Keratinocyte (primary cell): ENCODE data around the gene CCND2. TPM values are rescaled to one million over a fixed set of nuclear protein-coding genes. Genes with fewer than 3 reads are reported as not detected.

Experiments used
- DNase-seq: peaks from one replicate; pipeline ENCODE4 v3.0.0-alpha.2; 2011; ENCODE audit warnings: low read depth, missing footprints, low spot score
- FAIRE-seq: peaks from 2 replicates; lab custom pipeline; 2011; peaks lifted over from hg19 to GRCh38; lab: Jason Lieb, UNC
- H2AFZ ChIP-seq: 2 replicates; pipeline ENCODE4 v1.6.0; 2012; ENCODE audit warnings: low read length, control low read depth, inconsistent platforms; ENCODE audit not compliant: control insufficient read depth
- H3K27ac ChIP-seq: 2 replicates; pipeline ENCODE4 v1.5.1; 2011; ENCODE audit warnings: low read length; ENCODE audit not compliant: control insufficient read depth, insufficient read depth
- H3K27me3 ChIP-seq: 3 replicates; pipeline ENCODE4 v1.6.0; 2011; ENCODE audit warnings: low read length; ENCODE audit not compliant: control insufficient read depth, insufficient read depth; ENCODE audit errors: extremely low read depth
- H3K36me3 ChIP-seq, 2 experiments: 2 replicates in 1 of 2; 3 replicates in 1 of 2; pipeline ENCODE4 v1.5.1; 2011; ENCODE audit warnings: low read length in 2 of 2, mild to moderate bottlenecking in 1 of 2; ENCODE audit not compliant: control insufficient read depth in 2 of 2, insufficient read depth in 2 of 2; ENCODE audit errors: extremely low read depth in 1 of 2
- H3K4me1 ChIP-seq: 3 replicates; pipeline ENCODE4 v1.5.1; 2011; ENCODE audit warnings: low read length; ENCODE audit not compliant: control insufficient read depth, insufficient read depth; ENCODE audit errors: extremely low read depth
- H3K4me2 ChIP-seq: 3 replicates; pipeline ENCODE4 v1.6.0; 2011; ENCODE audit warnings: low read depth, low read length; ENCODE audit not compliant: control insufficient read depth, insufficient read depth; ENCODE audit errors: extremely low read depth
- H3K4me3 ChIP-seq, 3 experiments: fragments of 200-600 bp in 1 of 3; sonication (generic) in 1 of 3; 2 replicates in 2 of 3; 3 replicates in 1 of 3; pipeline ENCODE4 v1.5.1; 2011 to 2016; ENCODE audit warnings: low read length in 3 of 3, mild to moderate bottlenecking in 3 of 3, control low read depth in 2 of 3, inconsistent platforms in 1 of 3, low read depth in 1 of 3, mixed read lengths in 1 of 3, mixed run types in 1 of 3, moderate library complexity in 1 of 3; ENCODE audit not compliant: control insufficient read depth in 2 of 3, insufficient read depth in 2 of 3; ENCODE audit errors: extremely low read depth in 1 of 3
- H3K79me2 ChIP-seq: 2 replicates; pipeline ENCODE4 v1.6.0; 2012; ENCODE audit warnings: low read length; ENCODE audit not compliant: control insufficient read depth, insufficient read depth
- H3K9ac ChIP-seq: 3 replicates; pipeline ENCODE4 v1.6.0; 2011; ENCODE audit warnings: low read length; ENCODE audit not compliant: control insufficient read depth, insufficient read depth; ENCODE audit errors: extremely low read depth
- H3K9me1 ChIP-seq: 3 replicates; pipeline ENCODE4 v1.6.0; 2011; ENCODE audit warnings: low read length; ENCODE audit not compliant: control insufficient read depth, insufficient read depth; ENCODE audit errors: extremely low read depth
- H3K9me3 ChIP-seq: 2 replicates; pipeline ENCODE4 v1.5.1; 2012; ENCODE audit warnings: low read depth, low read length; ENCODE audit not compliant: control insufficient read depth
- H4K20me1 ChIP-seq: 3 replicates; pipeline ENCODE4 v1.6.0; 2011; ENCODE audit warnings: low read length; ENCODE audit not compliant: control insufficient read depth, insufficient read depth; ENCODE audit errors: extremely low read depth
- EZH2 ChIP-seq: IDR thresholded peaks from one replicate; pipeline ENCODE4 v1.6.1; 2012; ENCODE audit warnings: inconsistent platforms, mild to moderate bottlenecking, low read length, moderate library complexity
- dilution Hi-C: fragments of 300-500 bp; cut with MboI; formaldehyde crosslinking; loops from one replicate; pipeline ENCODE4 v1.7.0; 2020; ENCODE audit warnings: low sequenced_read_pairs; ENCODE audit not compliant: extremely low pct_ligation_motif_present
- polyA plus RNA-seq, 5 experiments: library from polyadenylated mRNA; depleted of rRNA in 3 of 5; stranded (reverse) in 3 of 5; stranded (forward) in 1 of 5; unstranded in 1 of 5; fragments of >200 nt; gene quantifications; 1 replicate in 1 of 5; 2 replicates in 3 of 5; 3 replicates in 1 of 5; pipeline versions ENCODE4 v1.2.1 to v1.2.3, GENCODE V29; 2011 to 2012; ENCODE audit warnings: missing spikeins in 2 of 5, low read depth in 1 of 5, low replicate concordance in 1 of 5
- TF ChIP-seq, protein P1 (sequence below), 3 experiments: IDR thresholded peaks in 1 of 3; conservative IDR thresholded peaks in 1 of 3; optimal IDR thresholded peaks in 1 of 3; 2 replicates in 2 of 3; 3 replicates in 1 of 3; pipeline versions ENCODE3 to v1.5.1; 2011; ENCODE audit warnings: low read length in 3 of 3, mild to moderate bottlenecking in 3 of 3, moderate library complexity in 2 of 3, control low read depth in 1 of 3, inconsistent platforms in 1 of 3; ENCODE audit not compliant: insufficient read depth in 2 of 3; ENCODE audit errors: extremely low read depth in 1 of 3

Gene CCND2
- polyA plus RNA-seq, 1 donor (not counting 4 experiments of a cell fraction or from before 2014, with no cell fraction given), result 324 TPM

- Histone ChIP-seq H4K20me1 (no peaks in the 10 kb centered on the region), H3K27ac (no peak overlapping the region), H3K9me1 (no peaks in the 10 kb centered on the region), H2AFZ (no peak overlapping the region), H3K36me3 (no peaks in the 10 kb centered on the region), H3K4me1 (no peaks in the 10 kb centered on the region), H3K4me2 (no peak overlapping the region), H3K79me2 (no peaks in the 10 kb centered on the region), H3K27me3 (peaks cover 6% of the 10 kb centered on the region), H3K4me3 (no peak overlapping the region), H3K9me3 (no peaks in the 10 kb centered on the region), H3K9ac (no peak overlapping the region)
- TF ChIP-seq, protein P1, sequence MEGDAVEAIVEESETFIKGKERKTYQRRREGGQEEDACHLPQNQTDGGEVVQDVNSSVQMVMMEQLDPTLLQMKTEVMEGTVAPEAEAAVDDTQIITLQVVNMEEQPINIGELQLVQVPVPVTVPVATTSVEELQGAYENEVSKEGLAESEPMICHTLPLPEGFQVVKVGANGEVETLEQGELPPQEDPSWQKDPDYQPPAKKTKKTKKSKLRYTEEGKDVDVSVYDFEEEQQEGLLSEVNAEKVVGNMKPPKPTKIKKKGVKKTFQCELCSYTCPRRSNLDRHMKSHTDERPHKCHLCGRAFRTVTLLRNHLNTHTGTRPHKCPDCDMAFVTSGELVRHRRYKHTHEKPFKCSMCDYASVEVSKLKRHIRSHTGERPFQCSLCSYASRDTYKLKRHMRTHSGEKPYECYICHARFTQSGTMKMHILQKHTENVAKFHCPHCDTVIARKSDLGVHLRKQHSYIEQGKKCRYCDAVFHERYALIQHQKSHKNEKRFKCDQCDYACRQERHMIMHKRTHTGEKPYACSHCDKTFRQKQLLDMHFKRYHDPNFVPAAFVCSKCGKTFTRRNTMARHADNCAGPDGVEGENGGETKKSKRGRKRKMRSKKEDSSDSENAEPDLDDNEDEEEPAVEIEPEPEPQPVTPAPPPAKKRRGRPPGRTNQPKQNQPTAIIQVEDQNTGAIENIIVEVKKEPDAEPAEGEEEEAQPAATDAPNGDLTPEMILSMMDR (optimal IDR thresholded peaks at IDR 0.05 in 1 of 3, IDR thresholded peaks at IDR 0.05 in 1 of 3, conservative IDR thresholded peaks at IDR 0.05 in 1 of 3; ENCODE audit: extremely low read depth in 1 of 3, insufficient read depth in 2 of 3, low read length in 3 of 3), result no peak
- TF ChIP-seq EZH2, result no peak
- FAIRE-seq (no peak), DNase-seq (no peak)
- dilution Hi-C loops, result no loop called here
These were observed 22.9 kb upstream of the CCND2 start for GRCh38 chr12:4250691-4251090.

DNA sequence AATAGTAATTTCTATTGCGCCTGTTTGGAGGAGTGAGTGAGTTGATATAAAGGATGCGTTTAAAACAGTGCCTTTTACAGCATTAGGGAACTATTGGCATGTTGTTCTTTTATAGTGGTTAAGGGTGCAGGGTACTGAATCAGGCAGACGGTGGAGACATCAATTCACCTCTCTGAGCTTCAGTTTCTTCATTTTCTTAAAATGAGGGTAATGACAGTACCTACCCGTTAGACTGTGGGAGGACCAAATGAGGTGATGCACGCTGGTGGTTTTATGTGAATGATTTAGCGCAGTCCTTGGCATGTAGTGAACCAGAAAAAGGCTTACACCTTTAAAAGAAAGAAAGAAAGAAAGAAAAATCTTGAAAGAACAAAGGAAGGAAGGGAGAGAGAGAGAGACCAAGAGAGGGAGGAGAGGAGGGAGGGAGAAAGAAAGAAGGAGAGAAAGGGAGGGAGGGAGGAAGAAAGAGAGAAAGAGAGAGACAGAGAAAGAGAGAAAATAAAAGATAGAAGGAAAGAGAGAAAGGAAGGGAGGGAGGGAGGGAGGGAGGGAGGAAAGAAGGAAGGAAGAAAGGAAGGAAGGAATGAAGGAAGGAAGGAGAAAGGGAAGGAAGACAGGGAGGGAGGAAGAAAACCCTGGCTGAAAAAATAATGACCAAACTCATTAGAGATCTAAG, 22.2 kb upstream of the CCND2 start:
- Histone ChIP-seq H3K4me3 (no peak overlapping the region), H3K9ac (no peak overlapping the region), H3K36me3 (no peaks in the 10 kb centered on the region), H3K9me3 (no peaks in the 10 kb centered on the region), H3K27me3 (peaks cover 6% of the 10 kb centered on the region), H3K4me1 (peaks cover 2% of the 10 kb centered on the region), H3K27ac (no peak overlapping the region), H3K9me1 (no peaks in the 10 kb centered on the region), H4K20me1 (no peaks in the 10 kb centered on the region), H2AFZ (no peak overlapping the region), H3K79me2 (no peaks in the 10 kb centered on the region), H3K4me2 (no peak overlapping the region)
- DNase-seq, result no peak
- TF ChIP-seq EZH2, result no peak
- TF ChIP-seq, protein P1 (optimal IDR thresholded peaks at IDR 0.05 in 1 of 3, IDR thresholded peaks at IDR 0.05 in 1 of 3, conservative IDR thresholded peaks at IDR 0.05 in 1 of 3; ENCODE audit: extremely low read depth in 1 of 3, insufficient read depth in 2 of 3, low read length in 3 of 3), result no peak
- dilution Hi-C loops, result no loop called here
- FAIRE-seq, result no peak
